H1 (cell line): Measurements from ENCODE around the gene ELAVL1.

Experiments used
- BACH1 ChIP-seq: IDR thresholded peaks from 2 replicates; pipeline ENCODE4 v1.6.1; 2012; ENCODE audit warnings: low read length, improper control_type of control experiment
- CEBPB ChIP-seq: IDR thresholded peaks from 2 replicates; pipeline ENCODE4 v1.6.1; 2012; ENCODE audit warnings: low read depth, low read length
- CTCF ChIP-seq, 3 experiments: IDR thresholded peaks; 1 replicate in 2 of 3; 2 replicates in 1 of 3; pipeline versions ENCODE4 v1.5.1 to v1.6.1; 2011; ENCODE audit warnings: low read length in 3 of 3, mild to moderate bottlenecking in 3 of 3, inconsistent platforms in 2 of 3, low read depth in 1 of 3, moderate library complexity in 1 of 3; ENCODE audit not compliant: insufficient read depth in 1 of 3; ENCODE audit errors: control extremely low read depth in 1 of 3
- EGR1 ChIP-seq: IDR thresholded peaks from 2 replicates; pipeline ENCODE4 v1.6.1; 2011; ENCODE audit warnings: low read depth, low read length, borderline replicate concordance
- YY1 ChIP-seq: IDR thresholded peaks from 2 replicates; pipeline ENCODE4 v1.6.1; 2011; ENCODE audit warnings: low read depth, mild to moderate bottlenecking, low read length

GRCh38 chr19:7953576-7953975 lies 51.9 kb downstream of the ELAVL1 start:
- no peak for TF ChIP-seq CTCF (IDR thresholded peaks at IDR 0.05; ENCODE audit: control extremely low read depth in 1 of 3, insufficient read depth in 1 of 3, low read depth in 1 of 3, low read length in 3 of 3)
- no peak for TF ChIP-seq EGR1
- TF ChIP-seq YY1: no peak
- TF ChIP-seq CEBPB: no peak
- no peak for TF ChIP-seq BACH1
